GM18526 (cell line): ENCODE data around the gene FXN.

Experiments used
- POLR2A ChIP-seq: IDR thresholded peaks from 3 replicates; pipeline ENCODE4 v1.6.1; 2011; ENCODE audit not compliant: insufficient read length; ENCODE audit errors: extremely low read depth

The FXN gene

GRCh38 chr9:69140123-69140735 lies 104.7 kb downstream of the FXN start:
- no peak for TF ChIP-seq POLR2A

GRCh38 chr9:69141851-69142250 lies 106.3 kb downstream of the FXN start:
- TF ChIP-seq POLR2A, result no peak

DNA sequence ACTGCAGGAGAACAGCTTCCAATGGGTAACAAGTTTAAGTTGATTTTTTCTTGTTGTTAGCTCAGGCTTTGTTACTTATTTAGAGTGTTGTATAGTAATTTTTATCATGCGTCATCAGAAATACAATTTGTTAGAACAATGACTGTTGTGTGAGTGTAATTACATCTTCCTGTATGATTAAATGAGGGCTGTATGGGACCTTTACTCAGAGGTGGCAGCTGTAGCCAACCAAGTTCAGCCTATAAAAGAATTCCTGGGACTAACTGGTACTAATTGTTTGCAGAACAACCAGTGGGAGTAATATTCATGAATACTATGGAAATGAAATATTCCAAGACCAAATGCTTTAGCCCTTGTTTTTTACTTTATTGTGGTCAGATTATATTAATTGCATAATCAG lies 107.7 kb downstream of the FXN start:
- no peak for TF ChIP-seq POLR2A

- no peak for TF ChIP-seq POLR2A
Observed at GRCh38 chr9:69145144-69145715, 109.7 kb downstream of the FXN start.

DNA sequence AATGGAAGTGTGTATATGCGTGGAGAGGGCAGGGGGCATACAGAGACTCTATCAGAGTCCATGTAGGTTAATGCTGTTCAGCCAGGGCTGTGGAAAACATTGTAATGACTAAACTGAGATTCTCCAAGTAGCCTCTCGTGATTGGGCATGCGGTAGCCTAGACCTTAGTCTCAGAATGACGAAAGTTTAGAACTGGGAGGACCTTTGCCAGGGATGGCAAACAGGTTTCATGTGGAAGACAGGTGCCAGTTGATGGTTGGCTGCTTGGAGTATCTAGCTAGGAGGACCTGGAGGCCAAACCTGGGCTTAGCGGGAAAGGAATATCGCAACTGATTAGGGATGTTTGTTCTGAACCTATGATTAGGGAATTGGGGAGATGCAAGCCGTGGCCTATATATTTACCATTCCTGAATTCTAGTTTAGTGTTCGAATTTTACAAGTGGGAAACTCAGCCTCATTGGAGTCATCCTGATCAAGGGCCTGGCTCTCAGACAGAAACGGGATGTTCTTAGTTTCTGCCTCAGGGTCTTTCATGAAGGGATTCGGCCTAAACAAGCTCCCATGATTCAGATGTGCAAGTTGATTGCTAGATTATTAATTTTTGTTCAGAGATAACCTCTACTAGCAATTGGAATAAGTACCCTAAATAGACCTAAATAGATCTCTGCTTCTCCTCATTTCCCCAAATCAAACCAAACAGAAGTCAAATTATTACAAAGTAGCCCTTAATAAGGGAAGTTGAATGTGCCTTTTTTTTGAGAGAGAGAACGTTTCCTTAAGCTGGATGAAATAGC lies 111.7 kb downstream of the FXN start:
- no peak for TF ChIP-seq POLR2A

DNA sequence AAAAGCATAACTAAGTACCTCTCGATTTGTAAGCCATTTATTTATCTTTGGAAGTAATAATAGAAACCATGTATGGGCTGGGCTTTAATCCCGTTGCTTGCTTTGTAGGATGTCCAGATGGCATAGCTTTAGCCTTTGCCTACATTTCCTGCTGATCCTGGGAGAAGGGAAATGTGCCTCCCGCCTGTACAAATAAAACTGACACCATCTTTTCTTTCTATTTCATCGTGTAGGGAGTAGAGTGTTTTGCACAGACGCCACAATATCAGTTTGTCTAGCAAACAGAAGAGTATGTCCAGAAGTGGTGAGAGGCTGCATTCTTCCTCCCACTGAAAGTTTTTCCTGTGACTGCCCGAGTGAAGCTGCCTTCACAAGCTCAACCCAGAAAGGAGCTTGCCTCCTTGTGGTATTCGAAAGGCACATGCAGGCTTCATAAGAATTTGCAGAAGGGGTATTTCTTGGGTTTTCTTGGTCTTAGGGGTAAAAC lies 113.8 kb downstream of the FXN start:
- TF ChIP-seq POLR2A, result no peak
